Osteocyte (in vitro differentiated cells): ENCODE measurements around the gene STX11. TPM values are rescaled to one million over a fixed set of nuclear protein-coding genes. Genes with fewer than 3 reads are reported as not detected.

Source experiments
- DNase-seq: peaks from one replicate; pipeline ENCODE4 v3.0.0; 2021; ENCODE audit warnings: mixed read lengths; ENCODE audit not compliant: unreplicated experiment; ENCODE audit errors: extremely low spot score
- H3K27ac Mint-ChIP-seq: one replicate; pipeline ENCODE4 v1.8.0; 2021; ENCODE audit warnings: mild to moderate bottlenecking, mixed read lengths; ENCODE audit not compliant: unreplicated experiment
- H3K27me3 Mint-ChIP-seq: one replicate; pipeline ENCODE4 v1.8.0; 2021; ENCODE audit warnings: mixed read lengths; ENCODE audit not compliant: unreplicated experiment
- H3K36me3 Mint-ChIP-seq: one replicate; pipeline ENCODE4 v1.8.0; 2021; ENCODE audit warnings: mixed read lengths; ENCODE audit not compliant: unreplicated experiment
- H3K4me1 Mint-ChIP-seq: one replicate; pipeline ENCODE4 v1.8.0; 2021; ENCODE audit warnings: mixed read lengths; ENCODE audit not compliant: unreplicated experiment
- H3K4me3 Mint-ChIP-seq: one replicate; pipeline ENCODE4 v1.8.0; 2021; ENCODE audit warnings: mild to moderate bottlenecking, moderate library complexity, mixed read lengths; ENCODE audit not compliant: unreplicated experiment
- H3K9me3 Mint-ChIP-seq: one replicate; pipeline ENCODE4 v1.8.0; 2021; ENCODE audit warnings: mixed read lengths; ENCODE audit not compliant: unreplicated experiment
- total RNA-seq: library from RNA; stranded (reverse); gene quantifications from 2 replicates; pipeline ENCODE4 v1.2.1, GENCODE V29; 2021
- TF ChIP-seq, protein P1 (sequence below): fragments of 200-600 bp; sonication (generic); IDR thresholded peaks from 2 replicates; pipeline ENCODE4 v1.5.0; 2021; ENCODE audit warnings: antibody characterized with exemption, mild to moderate bottlenecking, moderate library complexity

The STX11 gene
- total RNA-seq, 1 donor from 2014 or later: 0.86 TPM

DNA sequence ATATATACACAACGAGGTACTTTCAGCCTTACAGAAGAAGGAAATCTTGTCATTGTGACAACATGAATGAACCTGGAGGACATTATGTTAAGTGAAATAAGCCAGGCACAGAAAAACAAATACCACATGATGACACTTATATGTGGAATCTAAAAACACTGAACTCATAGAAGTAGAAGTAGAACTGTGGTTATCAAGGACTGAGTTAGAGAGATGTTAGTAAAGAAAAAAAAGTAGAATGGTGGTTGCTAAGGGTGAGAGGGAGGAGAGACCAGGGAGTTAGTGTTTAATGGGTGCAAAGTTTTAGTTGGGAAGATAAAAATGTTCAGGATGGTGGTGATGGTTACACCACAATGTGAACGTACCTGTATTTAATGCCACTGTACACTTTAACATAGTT lies 4.8 kb upstream of the STX11 start:
- H3K9me3 Mint-ChIP-seq: no peaks in the 10 kb centered on the region
- H3K4me3 Mint-ChIP-seq: no peak overlapping the region
- no peaks in the 10 kb centered on the region for H3K27me3 Mint-ChIP-seq
- TF ChIP-seq, protein P1, sequence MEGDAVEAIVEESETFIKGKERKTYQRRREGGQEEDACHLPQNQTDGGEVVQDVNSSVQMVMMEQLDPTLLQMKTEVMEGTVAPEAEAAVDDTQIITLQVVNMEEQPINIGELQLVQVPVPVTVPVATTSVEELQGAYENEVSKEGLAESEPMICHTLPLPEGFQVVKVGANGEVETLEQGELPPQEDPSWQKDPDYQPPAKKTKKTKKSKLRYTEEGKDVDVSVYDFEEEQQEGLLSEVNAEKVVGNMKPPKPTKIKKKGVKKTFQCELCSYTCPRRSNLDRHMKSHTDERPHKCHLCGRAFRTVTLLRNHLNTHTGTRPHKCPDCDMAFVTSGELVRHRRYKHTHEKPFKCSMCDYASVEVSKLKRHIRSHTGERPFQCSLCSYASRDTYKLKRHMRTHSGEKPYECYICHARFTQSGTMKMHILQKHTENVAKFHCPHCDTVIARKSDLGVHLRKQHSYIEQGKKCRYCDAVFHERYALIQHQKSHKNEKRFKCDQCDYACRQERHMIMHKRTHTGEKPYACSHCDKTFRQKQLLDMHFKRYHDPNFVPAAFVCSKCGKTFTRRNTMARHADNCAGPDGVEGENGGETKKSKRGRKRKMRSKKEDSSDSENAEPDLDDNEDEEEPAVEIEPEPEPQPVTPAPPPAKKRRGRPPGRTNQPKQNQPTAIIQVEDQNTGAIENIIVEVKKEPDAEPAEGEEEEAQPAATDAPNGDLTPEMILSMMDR: no peak
- peaks cover 4% of the 10 kb centered on the region for H3K4me1 Mint-ChIP-seq
- no peak overlapping the region for H3K27ac Mint-ChIP-seq
- H3K36me3 Mint-ChIP-seq: no peaks in the 10 kb centered on the region
- DNase-seq: no peak

DNA sequence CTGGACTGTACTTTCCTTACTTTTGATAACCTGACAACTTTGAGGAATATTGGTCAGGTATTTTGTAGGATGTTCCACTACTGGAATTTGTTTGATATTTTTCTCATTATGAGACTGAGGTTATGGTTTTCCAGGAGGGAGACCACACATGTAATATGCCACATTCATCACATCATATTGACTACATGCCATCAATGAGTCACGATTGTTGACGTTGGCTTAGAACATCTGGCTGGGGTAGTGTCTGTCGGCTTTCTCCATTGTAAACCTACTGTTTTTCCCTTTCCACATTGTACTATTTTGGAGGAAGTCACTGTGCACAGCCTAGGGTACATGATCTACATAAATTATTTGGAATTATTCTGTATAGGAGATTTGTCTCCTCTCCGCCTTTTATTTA lies 1.4 kb upstream of the STX11 start:
- TF ChIP-seq, protein P1: no peak
- no peak overlapping the region for H3K4me3 Mint-ChIP-seq

DNA sequence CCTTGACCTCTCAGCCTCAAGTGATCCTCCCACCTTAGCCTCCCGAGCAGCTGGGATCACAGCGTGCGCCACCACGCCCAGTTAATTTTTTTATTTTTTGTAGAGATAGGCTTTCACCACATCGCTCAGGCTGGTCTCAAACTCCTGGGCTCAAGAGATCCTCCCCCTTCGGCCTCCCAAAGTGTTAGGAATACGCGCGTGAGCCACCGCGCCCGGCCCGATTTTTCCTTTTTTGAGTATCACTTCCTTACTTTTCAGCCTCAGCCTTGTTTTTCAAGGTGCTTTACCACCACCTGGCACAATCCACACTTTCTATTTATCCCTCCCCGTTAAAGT lies 791 bp upstream of the STX11 start:
- peak overlapping the region; percentile 21 for H3K27ac Mint-ChIP-seq
- peak overlapping the region; percentile 83 for H3K4me3 Mint-ChIP-seq
- no peak for DNase-seq
- TF ChIP-seq, protein P1: no peak
- no peaks in the 10 kb centered on the region for H3K9me3 Mint-ChIP-seq
- no peaks in the 10 kb centered on the region for H3K27me3 Mint-ChIP-seq
- no peaks in the 10 kb centered on the region for H3K36me3 Mint-ChIP-seq
- peaks cover 14% of the 10 kb centered on the region for H3K4me1 Mint-ChIP-seq

More for the DNA sequence above, 1.4 kb upstream of the STX11 start:
- Mint-ChIP-seq H3K36me3 (no peaks in the 10 kb centered on the region), H3K27me3 (no peaks in the 10 kb centered on the region), H3K27ac (no peak overlapping the region), H3K9me3 (no peaks in the 10 kb centered on the region), H3K4me1 (peaks cover 14% of the 10 kb centered on the region)
- DNase-seq: no peak

DNA sequence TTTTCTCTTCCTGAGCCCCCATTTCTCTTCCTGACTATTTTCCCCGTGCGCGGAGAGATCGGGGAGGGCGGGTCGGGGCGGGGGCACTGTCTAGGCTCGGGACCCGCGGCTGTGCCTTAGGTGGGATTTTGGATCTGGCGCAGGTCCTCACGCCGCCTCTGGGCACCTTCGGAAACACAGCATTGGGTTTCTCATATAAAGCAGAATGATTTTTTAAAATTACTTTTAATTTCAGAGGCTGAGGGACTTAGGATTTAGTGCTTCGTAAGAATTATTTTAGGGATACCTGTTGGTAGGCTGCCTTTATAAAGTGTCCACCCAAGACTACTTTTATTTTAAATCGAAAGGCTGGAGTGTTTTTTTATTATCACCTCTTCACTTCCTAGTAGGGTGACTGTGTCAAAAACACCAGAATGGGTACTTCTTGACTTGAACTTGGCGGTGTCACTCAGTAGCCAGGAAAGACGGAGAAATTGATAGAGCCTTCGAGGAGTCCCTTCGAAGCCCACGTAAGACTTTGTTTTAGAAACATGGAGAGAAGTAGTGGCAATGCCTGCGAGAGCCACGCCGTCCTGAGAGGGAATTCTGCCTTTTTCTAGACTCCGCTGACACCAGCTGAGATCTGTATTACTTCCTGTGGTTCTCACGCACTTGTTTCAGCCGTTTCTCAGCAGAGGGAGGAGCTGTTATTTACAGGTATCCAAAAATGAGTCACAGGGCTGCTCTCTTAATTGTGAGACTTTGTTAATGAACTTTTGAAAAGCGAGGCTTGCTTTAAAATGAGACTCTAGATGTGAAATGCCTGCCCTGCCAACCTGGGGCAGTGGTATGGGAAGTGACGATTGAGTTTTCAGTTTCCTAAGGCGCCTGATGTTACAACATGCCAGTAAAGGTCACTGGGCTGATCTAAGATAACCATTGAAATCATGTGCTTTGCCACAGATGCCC lies 667 bp downstream of the STX11 start:
- DNase-seq: no peak
- H3K27ac Mint-ChIP-seq: peak overlapping the region; percentile 74
- no peaks in the 10 kb centered on the region for H3K27me3 Mint-ChIP-seq
- peaks cover 13% of the 10 kb centered on the region for H3K4me1 Mint-ChIP-seq
- peak overlapping the region; percentile 83 for H3K4me3 Mint-ChIP-seq
- TF ChIP-seq, protein P1: peak; percentile 52
- H3K36me3 Mint-ChIP-seq: no peaks in the 10 kb centered on the region
- no peaks in the 10 kb centered on the region for H3K9me3 Mint-ChIP-seq

DNA sequence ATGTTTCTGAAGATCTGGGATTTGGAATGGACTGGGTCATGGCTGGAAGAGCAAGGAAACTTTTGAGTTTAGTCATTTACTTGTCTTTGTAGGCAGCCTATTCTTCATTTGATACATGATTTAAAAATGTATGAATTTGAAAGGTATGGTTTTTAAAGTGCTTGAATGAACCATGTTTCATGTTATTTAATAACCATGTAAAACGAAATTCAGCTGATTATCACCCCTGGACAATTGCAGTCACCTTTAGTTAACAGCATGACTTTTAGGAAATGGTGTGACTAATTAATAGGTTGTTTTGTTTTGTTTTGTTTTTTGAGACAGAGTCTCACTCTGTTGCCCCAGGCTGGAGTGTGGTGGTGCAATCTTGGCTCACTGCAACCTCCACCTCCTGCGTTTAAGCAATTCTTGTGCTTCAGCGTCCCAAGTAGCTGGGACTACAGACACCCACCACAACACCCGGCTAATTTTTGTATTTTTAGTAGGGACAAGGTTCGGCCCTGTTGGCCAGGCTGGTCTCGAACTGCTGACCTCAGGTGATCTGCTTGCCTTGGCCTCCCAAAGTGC lies 2.1 kb downstream of the STX11 start:
- Mint-ChIP-seq H3K27me3 (no peaks in the 10 kb centered on the region), H3K4me3 (no peak overlapping the region), H3K9me3 (no peaks in the 10 kb centered on the region), H3K27ac (no peak overlapping the region), H3K36me3 (no peaks in the 10 kb centered on the region), H3K4me1 (peaks cover 21% of the 10 kb centered on the region)
- no peak for DNase-seq
- TF ChIP-seq, protein P1: no peak
